ENCODE measurements around the gene MSH3. TPM values are rescaled to one million over a fixed set of nuclear protein-coding genes. Genes with fewer than 3 reads are reported as not detected.

Gene MSH3
- polyA plus RNA-seq, 1 donor = 13.8 TPM

DNA sequence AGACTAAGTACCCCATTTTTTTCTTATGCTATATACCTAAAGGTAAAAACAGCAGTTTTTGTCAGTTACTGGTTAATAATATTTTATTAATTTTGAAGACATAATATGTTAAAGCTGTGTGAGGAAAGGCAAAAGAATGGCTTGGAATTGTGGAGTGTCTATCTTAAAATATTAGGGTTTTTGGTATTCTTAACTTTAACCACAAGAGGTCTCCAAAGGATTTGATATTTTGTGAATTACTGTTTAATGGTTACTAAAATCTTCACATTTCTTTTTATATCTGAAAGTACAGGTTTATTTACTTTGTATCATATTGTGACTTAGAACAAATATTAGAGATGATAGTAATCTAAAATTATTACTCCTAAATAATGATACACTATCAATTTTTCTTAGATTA is 32.3 kb downstream of the MSH3 start:
- no peak for DNase-seq

DNA sequence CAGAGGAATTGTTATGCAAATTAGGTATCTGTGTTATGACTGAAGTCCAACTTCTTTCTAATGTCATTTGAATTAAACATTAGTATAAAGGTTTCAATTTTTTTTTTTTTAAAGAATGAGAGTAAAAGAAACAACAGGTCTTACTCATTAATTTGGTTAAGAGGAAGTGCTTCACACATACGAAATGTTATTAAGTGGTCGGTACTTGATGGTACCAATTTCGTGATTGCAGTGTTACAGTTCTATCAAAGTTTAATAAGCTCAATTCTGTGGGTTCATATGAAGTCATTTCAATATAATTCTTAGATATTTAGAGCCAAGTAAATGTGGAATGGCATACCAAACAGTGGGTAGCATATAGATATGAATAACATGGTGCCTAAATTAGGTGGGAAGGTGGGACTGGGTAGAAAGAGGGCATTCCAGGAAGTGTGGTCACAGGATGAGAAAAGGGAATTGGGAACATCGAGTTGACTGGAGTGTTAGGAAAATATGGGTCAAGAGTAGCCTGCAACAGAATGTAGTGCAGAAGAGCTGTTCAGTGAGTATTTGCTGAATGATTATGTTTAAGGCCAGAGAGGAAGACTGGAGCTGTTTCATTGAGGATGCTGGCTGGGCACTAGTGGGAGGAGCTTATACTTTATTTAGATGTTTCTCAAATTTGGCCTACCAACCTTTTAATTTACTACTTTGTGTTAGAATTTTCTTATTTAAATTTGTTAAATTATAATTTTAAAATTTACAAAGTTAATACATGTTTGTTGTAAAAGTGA is 34.4 kb downstream of the MSH3 start:
- 88% methylated on average over 1 of the region's 4 CpGs for WGBS (ENCODE audit: insufficient coverage, low lambda C conversion rate)
- Histone ChIP-seq H3K4me3 (ENCODE audit: low read length) (no peak overlapping the region), H3K4me1 (ENCODE audit: control insufficient read depth, insufficient read depth, low read length) (no peaks in the 10 kb centered on the region)

More for the DNA sequence above, 32.3 kb downstream of the MSH3 start:
- no peaks in the 10 kb centered on the region for H3K9me3 ChIP-seq (ENCODE audit: control insufficient read depth, low read depth, low read length)
- no peaks in the 10 kb centered on the region for H3K4me1 ChIP-seq (ENCODE audit: control insufficient read depth, insufficient read depth, low read length)
- H3K4me3 ChIP-seq (ENCODE audit: low read length) = no peak overlapping the region
- no peaks in the 10 kb centered on the region for H3K27me3 ChIP-seq (ENCODE audit: control insufficient read depth, insufficient read depth, low read length)
- H3K36me3 ChIP-seq (ENCODE audit: control insufficient read depth, insufficient read depth, low read length) = peaks cover 10% of the 10 kb centered on the region
- no peak overlapping the region for H3K27ac ChIP-seq (ENCODE audit: low read length)

DNA sequence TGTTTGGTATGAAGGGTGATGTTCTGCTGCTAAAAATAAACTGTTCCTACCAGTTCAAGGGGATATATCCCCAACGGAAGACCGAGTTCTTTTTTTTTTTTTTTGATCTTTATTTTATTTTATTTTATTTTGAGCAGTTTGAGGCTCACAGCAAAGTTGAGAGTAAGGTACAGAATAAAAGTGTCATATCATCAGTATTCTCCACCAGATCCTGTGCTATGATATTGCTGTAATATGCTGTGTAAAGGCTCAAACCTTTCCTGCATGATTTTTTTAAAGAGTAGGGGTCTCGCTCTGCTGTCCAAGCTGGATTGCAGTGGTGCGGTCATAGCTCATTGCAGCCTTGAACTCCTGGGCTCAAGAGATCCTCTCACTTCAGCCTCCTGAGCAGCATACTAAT is 35.2 kb downstream of the MSH3 start:
- H3K4me1 ChIP-seq (ENCODE audit: control insufficient read depth, insufficient read depth, low read length) = no peaks in the 10 kb centered on the region
- no peak for DNase-seq
- 100% methylated on average over 2 of the region's 4 CpGs for WGBS (ENCODE audit: insufficient coverage, low lambda C conversion rate)
- no peak overlapping the region for H3K27ac ChIP-seq (ENCODE audit: low read length)
- no peaks in the 10 kb centered on the region for H3K9me3 ChIP-seq (ENCODE audit: control insufficient read depth, low read depth, low read length)
- H3K36me3 ChIP-seq (ENCODE audit: control insufficient read depth, insufficient read depth, low read length) = peaks cover 6% of the 10 kb centered on the region
- H3K4me3 ChIP-seq (ENCODE audit: low read length) = no peak overlapping the region
- H3K27me3 ChIP-seq (ENCODE audit: control insufficient read depth, insufficient read depth, low read length) = no peaks in the 10 kb centered on the region

More for the DNA sequence above, 34.4 kb downstream of the MSH3 start:
- no peaks in the 10 kb centered on the region for H3K27me3 ChIP-seq (ENCODE audit: control insufficient read depth, insufficient read depth, low read length)
- no peaks in the 10 kb centered on the region for H3K9me3 ChIP-seq (ENCODE audit: control insufficient read depth, low read depth, low read length)
- H3K36me3 ChIP-seq (ENCODE audit: control insufficient read depth, insufficient read depth, low read length) = peaks cover 6% of the 10 kb centered on the region
- no peak overlapping the region for H3K27ac ChIP-seq (ENCODE audit: low read length)
- no peak for DNase-seq

DNA sequence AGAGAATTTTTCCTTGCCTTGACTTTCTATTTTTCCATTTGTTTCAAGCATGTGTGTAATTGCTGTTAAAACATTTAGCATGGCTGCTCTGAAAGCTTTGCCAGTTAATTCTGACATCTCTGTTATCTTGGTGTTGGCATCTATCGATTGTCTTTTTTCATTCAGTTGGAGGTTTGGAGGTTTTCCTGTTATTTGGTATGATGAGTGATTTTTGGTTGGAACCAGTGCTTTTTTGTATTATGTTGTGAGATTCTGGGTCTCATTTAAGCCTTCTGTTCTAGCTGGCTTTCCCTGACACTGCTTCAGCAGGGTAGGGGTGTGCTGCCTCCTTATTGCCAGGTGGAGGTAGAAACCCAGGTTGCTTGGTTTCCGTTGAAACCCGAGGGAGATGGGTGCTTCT is 41.2 kb downstream of the MSH3 start:
- peaks cover 4% of the 10 kb centered on the region for H3K36me3 ChIP-seq (ENCODE audit: control insufficient read depth, insufficient read depth, low read length)
- H3K27ac ChIP-seq (ENCODE audit: low read length) = no peak overlapping the region
- H3K4me3 ChIP-seq (ENCODE audit: low read length) = no peak overlapping the region
- H3K4me1 ChIP-seq (ENCODE audit: control insufficient read depth, insufficient read depth, low read length) = peaks cover 8% of the 10 kb centered on the region
- WGBS (ENCODE audit: insufficient coverage, low lambda C conversion rate) = no CpG with 5 or more reads among the region's 3 CpGs
- no peak for DNase-seq
- H3K27me3 ChIP-seq (ENCODE audit: control insufficient read depth, insufficient read depth, low read length) = no peaks in the 10 kb centered on the region
- H3K9me3 ChIP-seq (ENCODE audit: control insufficient read depth, low read depth, low read length) = no peaks in the 10 kb centered on the region

DNA sequence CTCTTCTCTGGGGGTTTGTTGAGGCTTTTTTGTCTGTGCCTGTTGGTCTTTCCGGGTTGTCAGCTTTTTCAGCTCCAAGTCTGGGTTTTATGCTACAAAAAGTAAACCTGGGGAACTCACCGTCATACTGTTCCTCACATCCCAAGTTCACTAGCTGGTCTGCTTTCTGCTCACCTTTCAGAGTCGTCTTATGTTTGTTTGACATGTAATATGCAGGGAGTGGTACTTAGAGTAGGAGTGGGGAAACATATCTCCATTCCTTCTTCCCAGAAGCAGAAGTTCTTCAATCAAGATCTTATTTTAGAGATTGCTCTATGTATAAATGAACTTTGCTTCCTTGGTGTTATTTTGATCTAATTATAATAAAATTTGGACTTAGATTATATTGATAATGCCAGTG is 42.0 kb downstream of the MSH3 start:
- Histone ChIP-seq H3K9me3 (ENCODE audit: control insufficient read depth, low read depth, low read length) (no peaks in the 10 kb centered on the region), H3K4me1 (ENCODE audit: control insufficient read depth, insufficient read depth, low read length) (peaks cover 8% of the 10 kb centered on the region), H3K27me3 (ENCODE audit: control insufficient read depth, insufficient read depth, low read length) (no peaks in the 10 kb centered on the region), H3K27ac (ENCODE audit: low read length) (no peak overlapping the region), H3K36me3 (ENCODE audit: control insufficient read depth, insufficient read depth, low read length) (peaks cover 7% of the 10 kb centered on the region), H3K4me3 (ENCODE audit: low read length) (no peak overlapping the region)
- WGBS (ENCODE audit: insufficient coverage, low lambda C conversion rate) = no CpG with 5 or more reads among the region's 3 CpGs
- DNase-seq = no peak

DNA sequence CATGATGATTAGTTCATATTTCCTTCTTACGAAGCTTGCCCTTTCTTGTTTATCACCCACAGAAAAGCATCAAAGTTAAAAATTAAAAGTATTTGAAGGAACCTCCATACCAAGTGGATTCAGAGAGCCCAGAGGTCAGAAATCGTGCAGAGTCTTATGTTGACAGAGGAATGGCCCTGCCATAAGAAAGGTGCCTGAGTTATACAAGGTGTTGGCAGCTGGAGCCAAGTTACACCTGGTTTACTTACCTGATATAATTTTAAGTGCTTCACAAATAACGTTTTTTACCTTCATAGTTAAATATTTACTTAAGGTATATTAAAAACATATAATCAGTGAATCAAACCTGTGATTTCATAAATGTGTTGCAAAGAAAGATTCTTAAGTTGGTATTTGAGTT is 42.6 kb downstream of the MSH3 start:
- H3K9me3 ChIP-seq (ENCODE audit: control insufficient read depth, low read depth, low read length) = no peaks in the 10 kb centered on the region
- WGBS (ENCODE audit: insufficient coverage, low lambda C conversion rate) = 51% methylated on average over 2 of the region's 3 CpGs
- peak in 1 of 2 donors; percentile 36 for DNase-seq
- peaks cover 8% of the 10 kb centered on the region for H3K4me1 ChIP-seq (ENCODE audit: control insufficient read depth, insufficient read depth, low read length)
- no peaks in the 10 kb centered on the region for H3K27me3 ChIP-seq (ENCODE audit: control insufficient read depth, insufficient read depth, low read length)
- peaks cover 8% of the 10 kb centered on the region for H3K36me3 ChIP-seq (ENCODE audit: control insufficient read depth, insufficient read depth, low read length)
- no peak overlapping the region for H3K27ac ChIP-seq (ENCODE audit: low read length)
- H3K4me3 ChIP-seq (ENCODE audit: low read length) = no peak overlapping the region

DNA sequence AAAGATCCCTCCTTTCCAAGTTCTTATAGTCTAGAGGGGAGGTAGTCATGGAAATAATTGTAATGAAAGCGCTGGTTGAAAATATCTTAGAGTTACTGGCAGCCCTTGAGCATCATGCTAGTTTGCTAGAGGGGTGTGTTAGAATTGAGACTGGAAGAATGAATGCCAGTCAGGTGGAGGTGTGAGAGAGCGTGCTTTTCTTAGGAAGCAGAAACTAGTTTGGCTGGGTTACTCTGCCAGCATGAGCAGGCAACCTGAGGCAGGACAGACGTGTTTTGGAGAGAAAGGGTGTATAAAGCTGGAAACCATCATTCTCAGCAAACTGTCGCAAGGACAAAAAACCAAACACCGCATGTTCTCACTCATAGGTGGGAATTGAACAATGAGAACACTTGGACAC is 43.9 kb downstream of the MSH3 start:
- peaks cover 8% of the 10 kb centered on the region for H3K4me1 ChIP-seq (ENCODE audit: control insufficient read depth, insufficient read depth, low read length)
- H3K36me3 ChIP-seq (ENCODE audit: control insufficient read depth, insufficient read depth, low read length) = peaks cover 12% of the 10 kb centered on the region
- WGBS (ENCODE audit: insufficient coverage, low lambda C conversion rate) = 100% methylated on average over 1 of the region's 5 CpGs
- H3K27ac ChIP-seq (ENCODE audit: low read length) = no peak overlapping the region
- DNase-seq = no peak
- H3K9me3 ChIP-seq (ENCODE audit: control insufficient read depth, low read depth, low read length) = no peaks in the 10 kb centered on the region
- no peak overlapping the region for H3K4me3 ChIP-seq (ENCODE audit: low read length)
- no peaks in the 10 kb centered on the region for H3K27me3 ChIP-seq (ENCODE audit: control insufficient read depth, insufficient read depth, low read length)

DNA sequence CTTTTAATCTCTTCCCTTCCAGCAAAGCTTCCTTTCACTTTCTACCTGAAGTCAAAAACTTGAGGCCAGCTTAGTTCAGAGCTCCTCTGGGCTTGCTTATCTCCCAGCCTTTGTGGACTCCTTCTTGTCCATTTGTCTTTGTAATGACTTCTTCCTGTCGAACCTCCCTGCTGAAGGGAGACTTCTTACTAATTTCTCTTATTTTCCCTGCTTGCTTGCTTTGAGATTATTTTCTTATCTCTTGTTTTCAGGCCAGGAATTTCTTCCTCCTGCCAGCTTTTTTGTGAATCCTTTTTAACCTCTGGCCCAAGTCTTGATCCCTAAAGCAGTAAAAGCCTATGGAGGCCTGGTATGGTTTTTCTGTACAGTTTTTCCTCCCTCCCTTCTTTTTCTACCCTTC is 47.1 kb downstream of the MSH3 start:
- WGBS (ENCODE audit: insufficient coverage, low lambda C conversion rate) = 0% methylated on average over 1 of the region's 1 CpG

DNA sequence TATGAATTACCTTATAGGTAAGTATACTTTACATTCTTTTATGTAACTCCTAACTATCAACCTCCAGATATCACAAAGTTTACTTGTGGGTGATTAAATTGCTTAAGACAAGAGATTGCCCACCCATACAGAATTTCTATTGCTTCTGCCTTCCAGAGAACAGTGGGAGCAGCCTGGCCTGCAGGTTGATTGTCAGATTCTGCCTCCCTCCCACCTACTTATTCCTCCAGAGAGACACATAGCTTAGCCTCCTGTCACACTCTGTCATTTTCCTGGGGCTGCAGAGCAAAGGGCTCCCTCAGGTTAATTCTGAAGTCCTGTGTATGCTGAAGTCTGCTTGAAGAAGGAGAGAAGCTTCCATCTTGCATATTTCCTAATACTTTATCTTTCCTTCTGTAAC is 48.8 kb downstream of the MSH3 start:
- Histone ChIP-seq H3K27me3 (ENCODE audit: control insufficient read depth, insufficient read depth, low read length) (no peaks in the 10 kb centered on the region), H3K9me3 (ENCODE audit: control insufficient read depth, low read depth, low read length) (no peaks in the 10 kb centered on the region), H3K4me1 (ENCODE audit: control insufficient read depth, insufficient read depth, low read length) (no peaks in the 10 kb centered on the region), H3K36me3 (ENCODE audit: control insufficient read depth, insufficient read depth, low read length) (peaks cover 15% of the 10 kb centered on the region), H3K27ac (ENCODE audit: low read length) (no peak overlapping the region), H3K4me3 (ENCODE audit: low read length) (no peak overlapping the region)
- DNase-seq = no peak

More for the DNA sequence above, 47.1 kb downstream of the MSH3 start:
- no peak overlapping the region for H3K27ac ChIP-seq (ENCODE audit: low read length)
- no peak overlapping the region for H3K4me3 ChIP-seq (ENCODE audit: low read length)
- no peaks in the 10 kb centered on the region for H3K9me3 ChIP-seq (ENCODE audit: control insufficient read depth, low read depth, low read length)
- H3K4me1 ChIP-seq (ENCODE audit: control insufficient read depth, insufficient read depth, low read length) = peaks cover 3% of the 10 kb centered on the region
- peaks cover 19% of the 10 kb centered on the region for H3K36me3 ChIP-seq (ENCODE audit: control insufficient read depth, insufficient read depth, low read length)
- no peaks in the 10 kb centered on the region for H3K27me3 ChIP-seq (ENCODE audit: control insufficient read depth, insufficient read depth, low read length)
- no peak for DNase-seq

DNA sequence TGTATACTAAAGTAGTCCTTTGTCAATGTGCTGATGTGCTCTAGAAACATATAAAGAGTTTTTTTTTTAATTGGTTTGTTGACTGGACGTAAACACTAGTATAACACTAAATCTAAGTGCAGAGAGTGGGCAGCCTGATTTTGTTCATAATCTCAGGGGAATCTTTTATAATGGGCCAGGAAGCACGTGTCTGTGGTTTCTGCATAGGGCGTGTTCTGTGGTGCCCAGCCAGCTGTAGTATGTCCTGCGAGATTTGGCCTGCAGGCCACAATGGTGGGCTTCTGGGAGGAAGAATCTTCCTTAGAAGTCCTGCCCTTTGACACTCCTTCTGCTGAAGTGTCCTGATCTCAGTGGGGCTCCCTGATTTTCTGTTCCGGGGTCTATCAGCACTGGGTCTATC is 49.3 kb downstream of the MSH3 start:
- DNase-seq = no peak
- H3K36me3 ChIP-seq (ENCODE audit: control insufficient read depth, insufficient read depth, low read length) = peaks cover 19% of the 10 kb centered on the region
- no peak overlapping the region for H3K4me3 ChIP-seq (ENCODE audit: low read length)
- WGBS (ENCODE audit: insufficient coverage, low lambda C conversion rate) = no CpG with 5 or more reads among the region's 5 CpGs
- H3K4me1 ChIP-seq (ENCODE audit: control insufficient read depth, insufficient read depth, low read length) = no peaks in the 10 kb centered on the region
- H3K27ac ChIP-seq (ENCODE audit: low read length) = no peak overlapping the region
- no peaks in the 10 kb centered on the region for H3K9me3 ChIP-seq (ENCODE audit: control insufficient read depth, low read depth, low read length)
- no peaks in the 10 kb centered on the region for H3K27me3 ChIP-seq (ENCODE audit: control insufficient read depth, insufficient read depth, low read length)

DNA sequence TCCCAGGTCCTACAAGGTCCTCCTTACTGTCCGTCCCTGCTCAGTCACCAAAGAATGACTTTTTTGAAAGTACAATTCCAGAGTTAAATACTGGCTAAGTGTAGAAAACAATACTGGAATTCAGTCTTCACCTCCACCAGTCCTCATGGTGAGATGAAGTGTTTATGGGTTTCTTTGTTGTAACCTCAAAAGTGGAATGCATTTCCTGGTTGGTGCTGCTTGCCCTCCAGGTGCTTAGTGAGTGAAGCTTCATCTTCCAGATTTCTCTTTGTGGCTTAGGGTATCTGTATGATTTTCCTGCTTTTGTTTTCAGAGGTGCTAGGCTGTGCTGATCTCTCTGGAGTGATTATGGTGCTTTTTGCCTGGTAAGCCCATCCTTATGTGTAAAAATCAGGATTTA is 49.8 kb downstream of the MSH3 start:
- Histone ChIP-seq H3K4me1 (ENCODE audit: control insufficient read depth, insufficient read depth, low read length) (no peaks in the 10 kb centered on the region), H3K27ac (ENCODE audit: low read length) (no peak overlapping the region), H3K9me3 (ENCODE audit: control insufficient read depth, low read depth, low read length) (no peaks in the 10 kb centered on the region), H3K4me3 (ENCODE audit: low read length) (no peak overlapping the region), H3K36me3 (ENCODE audit: control insufficient read depth, insufficient read depth, low read length) (peaks cover 19% of the 10 kb centered on the region), H3K27me3 (ENCODE audit: control insufficient read depth, insufficient read depth, low read length) (no peaks in the 10 kb centered on the region)
- WGBS (ENCODE audit: insufficient coverage, low lambda C conversion rate) = no CpG with 5 or more reads among the region's 1 CpG
- no peak for DNase-seq

Data from large intestine (tissue), 3 donors.